ENCODE data around the gene CITED4.
A peak's percentile ranks its signal among the peaks of the same experiment; 100 is the strongest.

The CITED4 gene

DNA sequence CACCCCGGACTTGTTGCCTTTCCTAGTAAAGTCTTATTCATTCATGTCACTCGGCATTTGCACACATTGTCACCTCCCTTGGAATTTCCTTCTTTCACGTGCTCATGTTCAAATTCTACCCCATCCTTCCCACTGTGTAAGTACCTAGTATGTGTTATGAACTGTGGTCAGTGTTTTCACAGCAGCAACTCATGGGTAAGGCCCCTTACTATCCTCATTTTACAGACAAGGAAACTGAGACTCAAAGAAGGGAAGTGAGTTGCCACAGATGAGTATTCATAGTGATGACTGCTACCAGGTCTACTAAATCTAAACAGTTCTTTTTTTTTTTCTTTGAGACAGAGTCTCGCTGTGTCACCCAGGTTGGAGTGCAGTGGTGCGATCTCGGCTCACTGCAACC, 10.5 kb downstream of the CITED4 start:
- DNase-seq = no peak

DNA sequence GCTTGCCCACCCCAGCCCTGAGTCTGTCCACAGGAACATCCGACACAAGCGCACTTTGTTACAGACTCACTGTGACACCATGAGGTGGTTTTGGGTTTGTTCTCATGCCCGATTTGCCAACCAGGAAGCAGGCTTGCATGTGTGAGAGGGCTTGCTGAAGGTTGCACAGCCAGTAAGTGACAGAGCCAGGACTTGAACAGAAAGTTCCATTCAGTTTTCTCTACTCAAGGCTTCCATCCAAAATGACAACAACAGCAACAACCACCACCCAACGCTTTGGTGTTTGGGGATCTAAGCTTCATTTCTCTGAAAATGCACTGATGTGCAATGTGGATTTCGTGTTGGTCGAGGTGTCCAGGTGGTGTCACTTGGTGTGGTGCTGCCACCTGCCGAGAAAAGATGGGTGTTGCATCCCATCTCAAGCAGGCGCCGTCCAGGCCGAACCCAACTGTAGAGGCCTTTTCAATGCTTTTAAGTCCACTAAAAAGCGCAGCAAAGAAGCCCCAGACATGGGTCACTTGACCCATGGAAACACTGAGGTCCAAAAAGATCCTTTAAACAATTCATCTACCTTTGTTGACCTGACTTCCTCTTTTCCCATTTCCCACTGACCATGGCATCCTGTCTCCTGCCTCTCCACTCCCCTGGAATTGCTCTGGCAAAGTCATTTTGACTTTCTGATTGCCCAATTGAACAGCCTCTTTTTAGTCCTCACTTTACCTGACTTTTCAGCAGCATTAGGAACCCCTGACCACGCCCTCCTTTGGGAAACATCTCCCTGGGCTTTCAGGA, 12.2 kb downstream of the CITED4 start:
- peak; percentile 65 for DNase-seq

GRCh38 chr1:40848530-40849189, 13.5 kb downstream of the CITED4 start:
- peak; percentile 70 for DNase-seq

DNA sequence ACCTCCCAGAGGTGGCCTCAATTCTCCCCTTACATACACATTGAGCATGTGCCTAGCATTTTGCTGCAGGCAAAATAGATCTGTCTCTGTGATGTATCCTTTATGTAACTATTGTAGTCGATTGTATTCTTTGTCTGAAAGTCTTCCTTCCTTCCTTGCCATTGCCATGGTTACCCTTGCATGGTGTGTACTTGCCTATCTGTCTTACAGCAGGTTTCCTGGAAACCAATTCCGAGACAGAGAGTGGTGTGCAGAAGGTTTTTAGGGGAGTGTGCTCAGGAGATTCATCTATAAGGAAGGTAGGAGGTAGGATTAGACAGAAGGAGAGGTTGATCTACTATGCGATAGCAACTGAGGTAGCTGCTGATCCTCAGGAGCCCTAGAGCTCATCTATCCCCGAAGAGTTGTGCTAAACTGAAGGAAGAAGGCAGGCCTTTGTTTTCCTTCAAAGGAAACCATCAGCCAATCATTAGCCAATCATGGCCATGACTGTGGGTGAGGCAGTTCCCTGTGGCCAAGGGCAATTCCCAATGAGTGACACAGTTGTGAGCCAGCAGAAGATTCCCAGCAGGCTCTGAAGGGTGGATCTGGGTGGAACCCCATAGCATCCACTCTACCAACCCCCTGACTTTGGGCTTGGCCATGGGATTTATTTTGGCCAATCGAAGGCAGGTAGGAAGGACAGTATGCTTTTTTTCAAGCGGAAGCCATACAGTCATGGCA, 15.0 kb downstream of the CITED4 start:
- DNase-seq = peak; percentile 28

DNA sequence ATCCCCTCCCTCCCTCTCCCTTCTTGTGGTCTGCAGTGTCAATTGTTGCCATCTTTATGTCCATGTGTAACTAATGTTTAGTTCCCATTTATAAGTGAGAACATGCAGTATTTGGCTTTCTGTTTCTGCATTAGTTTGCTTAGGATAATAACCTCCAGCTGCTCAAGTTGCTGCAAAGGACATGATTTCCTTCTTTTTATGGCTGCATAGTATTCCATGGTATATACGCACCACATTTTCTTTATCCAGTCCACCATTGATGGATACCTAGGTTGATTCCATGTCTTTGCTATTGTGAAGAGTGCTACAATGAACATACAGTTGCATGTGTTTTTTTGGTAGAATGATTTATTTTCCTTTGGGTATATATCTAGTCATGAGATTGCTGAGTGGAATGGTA, 16.3 kb downstream of the CITED4 start:
- DNase-seq = no peak

- DNase-seq = no peak
These were observed 17.0 kb downstream of the CITED4 start for GRCh38 chr1:40844887-40845878.

- no peak for DNase-seq
These were observed 18.1 kb downstream of the CITED4 start for GRCh38 chr1:40844079-40844478.

DNA sequence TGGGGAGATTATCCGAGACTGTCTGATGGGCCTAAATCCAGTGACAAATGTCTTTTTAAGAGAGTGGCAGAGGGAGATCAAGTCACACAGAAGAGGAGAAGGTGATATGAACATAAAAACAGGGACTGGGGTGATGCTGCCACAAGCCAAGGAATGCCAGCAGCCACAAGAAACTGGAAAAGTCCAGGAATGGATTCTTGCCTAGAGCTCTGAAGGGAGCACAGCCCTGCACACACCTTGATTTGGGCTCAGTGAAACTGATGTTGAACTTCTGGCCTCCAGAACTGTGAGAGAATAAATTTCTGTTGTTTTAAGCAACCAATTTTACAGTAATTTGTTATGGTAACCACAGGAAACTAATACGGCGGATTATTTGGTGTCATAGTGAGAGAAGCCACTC, 19.5 kb downstream of the CITED4 start:
- DNase-seq = no peak

GRCh38 chr1:40842207-40842606, 20.0 kb downstream of the CITED4 start:
- no peak for DNase-seq

DNA sequence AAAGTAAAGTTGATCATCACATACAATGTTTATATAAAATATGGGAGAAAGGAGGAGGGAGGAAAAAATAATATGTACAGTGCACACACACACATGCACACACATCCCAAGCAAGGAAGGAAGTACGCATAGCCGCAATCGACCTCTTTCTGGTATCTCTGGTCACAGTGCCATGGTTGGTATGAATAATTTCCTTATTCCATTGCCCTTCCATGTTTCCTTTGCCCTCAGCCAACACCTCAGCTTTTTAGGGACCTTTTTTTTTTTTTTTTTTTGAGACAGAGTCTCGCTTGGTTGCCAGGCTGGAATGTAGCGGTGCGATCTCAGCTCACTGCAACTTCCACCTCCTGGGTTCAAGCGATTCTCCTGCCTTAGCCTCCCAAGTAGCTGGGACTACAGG, 20.6 kb downstream of the CITED4 start:
- no peak for DNase-seq

DNA sequence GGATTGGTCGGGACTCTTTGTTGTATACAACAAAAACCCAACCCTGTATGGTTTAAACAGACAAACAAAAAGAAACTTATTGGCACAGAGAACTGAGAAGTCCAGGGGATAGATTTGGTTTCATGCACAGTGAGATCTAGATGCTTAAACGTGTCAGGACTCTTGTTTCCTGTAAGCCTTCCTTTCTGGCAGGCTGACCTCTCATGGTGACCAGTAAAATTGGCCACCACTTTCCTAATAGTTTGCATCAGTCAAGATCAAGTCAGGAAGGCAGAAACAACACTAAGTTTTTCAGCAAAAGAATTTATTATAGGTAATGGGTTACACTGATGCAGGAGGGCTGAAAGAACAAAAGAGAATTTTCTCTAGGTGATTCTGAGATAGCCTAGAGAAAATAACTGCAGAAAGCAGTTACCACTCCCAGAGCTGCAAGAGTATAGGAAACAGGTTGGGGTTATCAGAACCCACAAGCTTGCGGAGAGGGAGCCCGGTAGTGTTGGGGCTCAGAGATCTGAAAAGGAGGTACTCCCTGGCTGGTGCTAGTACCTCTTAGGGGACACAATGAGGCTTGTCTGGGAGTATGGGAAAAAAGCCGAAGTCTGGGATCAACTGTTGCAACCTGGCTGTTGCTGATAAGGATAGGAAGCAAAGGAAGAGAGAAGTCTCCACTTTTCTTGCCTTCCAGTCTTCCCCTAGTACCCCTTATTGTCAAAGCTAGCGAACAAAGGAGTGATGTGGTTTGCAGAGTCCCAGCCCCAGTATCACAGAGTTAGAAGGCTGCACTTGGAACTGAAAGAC, 21.4 kb downstream of the CITED4 start:
- DNase-seq = no peak

DNA sequence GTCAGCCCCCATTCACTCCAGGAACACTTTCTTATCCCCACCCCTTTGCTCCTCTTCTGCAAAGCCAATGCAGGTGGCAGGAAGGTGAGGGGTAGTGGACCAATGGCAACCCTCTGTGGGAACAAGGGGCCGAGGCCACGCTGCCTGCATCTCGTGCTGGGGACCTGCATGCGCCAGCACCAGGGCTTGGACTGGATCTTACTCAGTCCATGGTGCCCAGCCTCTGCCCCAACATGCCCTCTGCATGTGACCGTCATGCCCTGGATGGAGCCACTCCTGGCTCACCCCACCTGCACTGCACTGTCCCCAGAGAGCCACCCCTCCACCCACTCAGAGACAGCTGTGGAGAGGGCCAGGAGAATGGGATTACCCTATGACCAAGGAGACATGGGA, 22.2 kb downstream of the CITED4 start:
- DNase-seq = no peak

DNA sequence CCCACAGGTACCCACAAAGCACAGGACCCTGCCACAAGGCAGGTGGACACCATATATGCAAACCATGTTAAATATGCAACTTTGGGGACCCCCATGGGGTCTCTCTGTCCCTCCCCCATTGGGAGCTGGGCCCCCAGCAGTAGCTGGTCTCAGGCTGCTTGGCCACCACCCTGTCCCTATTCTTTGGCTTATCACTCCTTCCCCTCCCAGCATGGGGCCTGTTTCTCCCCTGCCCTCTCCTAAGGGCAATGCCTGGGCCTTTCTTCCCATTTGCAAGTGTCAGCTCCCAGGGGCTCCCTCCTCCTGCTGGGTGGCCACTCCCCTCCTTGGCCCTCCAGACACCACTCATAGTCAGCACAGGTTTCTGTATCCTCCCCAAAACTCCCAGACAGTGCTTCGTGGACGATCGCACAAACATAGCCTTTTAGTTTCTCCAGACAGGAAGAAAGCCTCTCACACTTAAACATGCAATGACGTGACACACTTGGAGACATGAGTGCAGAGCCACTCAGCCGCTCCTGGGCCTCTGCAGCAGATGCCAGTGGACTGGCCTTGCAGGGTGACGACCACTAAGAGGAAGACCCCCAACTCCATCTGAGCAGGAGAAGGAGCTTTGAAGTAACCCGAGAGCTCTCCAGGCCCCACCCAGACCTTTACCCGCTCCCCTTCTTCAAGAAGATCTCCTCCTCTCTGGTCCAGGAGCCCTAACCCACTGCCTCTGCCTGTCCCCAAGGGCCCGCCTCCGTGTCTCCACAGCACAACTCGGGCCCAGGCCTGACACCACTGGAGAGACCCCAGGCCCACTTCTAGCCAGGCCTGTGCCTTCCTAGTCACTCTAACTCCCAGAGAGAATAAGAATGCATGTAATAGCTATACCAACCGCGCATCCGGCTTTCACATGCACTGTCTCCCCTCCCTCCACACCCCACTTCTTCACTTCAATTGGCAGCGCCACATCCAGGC, 22.9 kb downstream of the CITED4 start:
- no peak for DNase-seq

GRCh38 chr1:40838045-40838979, 23.9 kb downstream of the CITED4 start:
- DNase-seq = no peak

- DNase-seq = no peak
These were observed 24.6 kb downstream of the CITED4 start for GRCh38 chr1:40837601-40838000.

- no peak for DNase-seq
These were observed 25.9 kb downstream of the CITED4 start for GRCh38 chr1:40836283-40836682.

GRCh38 chr1:40834968-40835545, 27.1 kb downstream of the CITED4 start:
- peak; percentile 30 for DNase-seq

DNA sequence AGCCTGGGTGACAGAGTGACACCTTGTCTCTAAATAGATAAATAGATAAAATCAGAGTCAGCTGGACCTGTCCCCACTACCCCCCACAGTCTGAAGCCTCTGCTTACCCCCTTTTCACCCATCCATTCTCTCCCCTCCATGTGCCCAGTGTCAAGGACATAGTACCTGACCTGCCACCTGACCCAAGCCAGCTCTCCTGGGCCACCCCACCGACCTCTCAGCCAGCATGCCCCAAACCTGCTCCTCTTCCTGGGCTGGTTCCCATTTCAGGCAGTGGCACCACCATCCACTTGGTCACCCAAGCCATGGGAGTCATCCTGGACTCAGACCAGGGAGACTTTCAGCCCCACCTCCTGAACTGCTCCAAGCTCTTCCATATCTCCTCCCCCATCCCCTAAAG, 28.2 kb downstream of the CITED4 start:
- no peak for DNase-seq
